ENCODE measurements around the gene HAND2. TPM values are rescaled to one million over a fixed set of nuclear protein-coding genes. Genes with fewer than 3 reads are reported as not detected.

The HAND2 gene
- total RNA-seq, 4 donors from 2014 or later: 20.3 to 77.6 (median 23.7) TPM

DNA sequence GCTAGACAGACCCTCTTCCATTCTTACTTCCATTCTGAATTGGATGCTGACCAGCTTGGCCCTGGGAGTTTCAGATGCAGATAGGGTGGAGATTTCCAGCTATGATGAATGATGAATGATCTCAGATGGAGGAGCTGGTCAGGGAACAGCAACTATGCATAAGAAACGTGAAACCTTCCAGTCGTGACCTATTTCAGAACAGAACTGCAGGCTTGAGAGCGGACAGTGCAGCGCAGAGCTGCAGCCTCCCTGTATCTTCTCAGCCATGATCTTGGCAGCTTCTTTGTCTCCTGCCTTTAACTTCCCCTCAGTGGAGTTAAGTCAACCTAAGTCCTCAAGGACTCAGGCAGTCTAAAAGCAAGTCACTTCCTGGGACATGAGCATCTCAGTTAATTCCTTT is 43.3 kb upstream of the HAND2 start:
- no peaks in the 10 kb centered on the region for H3K36me3 ChIP-seq
- no peaks in the 10 kb centered on the region for H3K27me3 ChIP-seq
- peak overlapping the region; percentile 64 to 65 for H3K27ac ChIP-seq
- intact Hi-C loops (cut with DNase I; ENCODE audit: low total_unique reads): no loop called here
- peak; percentile 39 to 48 for DNase-seq
- H3K4me3 ChIP-seq: no peak overlapping the region
- no peaks in the 10 kb centered on the region for H3K4me1 ChIP-seq
- no peaks in the 10 kb centered on the region for H3K9me3 ChIP-seq
- TF ChIP-seq, protein P1, sequence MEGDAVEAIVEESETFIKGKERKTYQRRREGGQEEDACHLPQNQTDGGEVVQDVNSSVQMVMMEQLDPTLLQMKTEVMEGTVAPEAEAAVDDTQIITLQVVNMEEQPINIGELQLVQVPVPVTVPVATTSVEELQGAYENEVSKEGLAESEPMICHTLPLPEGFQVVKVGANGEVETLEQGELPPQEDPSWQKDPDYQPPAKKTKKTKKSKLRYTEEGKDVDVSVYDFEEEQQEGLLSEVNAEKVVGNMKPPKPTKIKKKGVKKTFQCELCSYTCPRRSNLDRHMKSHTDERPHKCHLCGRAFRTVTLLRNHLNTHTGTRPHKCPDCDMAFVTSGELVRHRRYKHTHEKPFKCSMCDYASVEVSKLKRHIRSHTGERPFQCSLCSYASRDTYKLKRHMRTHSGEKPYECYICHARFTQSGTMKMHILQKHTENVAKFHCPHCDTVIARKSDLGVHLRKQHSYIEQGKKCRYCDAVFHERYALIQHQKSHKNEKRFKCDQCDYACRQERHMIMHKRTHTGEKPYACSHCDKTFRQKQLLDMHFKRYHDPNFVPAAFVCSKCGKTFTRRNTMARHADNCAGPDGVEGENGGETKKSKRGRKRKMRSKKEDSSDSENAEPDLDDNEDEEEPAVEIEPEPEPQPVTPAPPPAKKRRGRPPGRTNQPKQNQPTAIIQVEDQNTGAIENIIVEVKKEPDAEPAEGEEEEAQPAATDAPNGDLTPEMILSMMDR (IDR thresholded peaks at IDR 0.05): no peak
- no peak for TF ChIP-seq POLR2A (IDR thresholded peaks at IDR 0.05)

DNA sequence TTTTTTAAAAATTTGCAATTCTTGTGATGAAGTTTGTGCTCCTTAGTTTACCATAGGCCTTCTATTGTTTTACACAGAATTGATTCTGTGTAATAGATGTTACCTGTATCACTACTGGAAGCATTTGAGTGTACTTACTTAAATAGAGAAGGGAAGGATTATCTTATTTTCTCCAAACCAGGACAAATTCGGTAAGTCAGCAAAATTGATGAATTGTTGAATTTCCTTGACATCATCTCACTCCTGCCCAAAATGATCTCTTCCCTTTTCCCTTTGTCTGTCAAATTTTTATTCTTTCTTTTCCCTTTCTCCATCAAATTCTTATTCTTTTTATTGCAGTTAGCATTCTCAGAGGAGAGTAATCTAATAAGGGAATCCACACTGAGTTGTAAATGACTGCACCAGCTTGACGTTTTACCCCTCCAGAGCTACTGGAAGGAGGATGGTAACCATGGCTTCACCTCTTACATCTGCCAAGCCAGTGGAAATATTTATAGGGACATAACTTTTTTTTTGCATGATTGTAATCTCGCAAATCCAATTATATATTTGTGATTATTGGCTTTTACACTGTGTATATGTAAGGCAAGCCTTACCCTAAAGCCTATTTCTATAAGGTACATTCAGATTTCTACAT is 42.6 kb upstream of the HAND2 start:
- DNase-seq: no peak
- Histone ChIP-seq H3K9me3 (no peaks in the 10 kb centered on the region), H3K27ac (peak overlapping the region; percentile 64 to 65), H3K4me3 (no peak overlapping the region), H3K4me1 (no peaks in the 10 kb centered on the region), H3K36me3 (no peaks in the 10 kb centered on the region), H3K27me3 (no peaks in the 10 kb centered on the region)
- TF ChIP-seq, protein P1 (IDR thresholded peaks at IDR 0.05): no peak
- TF ChIP-seq POLR2A (IDR thresholded peaks at IDR 0.05): no peak
- intact Hi-C loops (cut with DNase I; ENCODE audit: low total_unique reads): no loop called here

DNA sequence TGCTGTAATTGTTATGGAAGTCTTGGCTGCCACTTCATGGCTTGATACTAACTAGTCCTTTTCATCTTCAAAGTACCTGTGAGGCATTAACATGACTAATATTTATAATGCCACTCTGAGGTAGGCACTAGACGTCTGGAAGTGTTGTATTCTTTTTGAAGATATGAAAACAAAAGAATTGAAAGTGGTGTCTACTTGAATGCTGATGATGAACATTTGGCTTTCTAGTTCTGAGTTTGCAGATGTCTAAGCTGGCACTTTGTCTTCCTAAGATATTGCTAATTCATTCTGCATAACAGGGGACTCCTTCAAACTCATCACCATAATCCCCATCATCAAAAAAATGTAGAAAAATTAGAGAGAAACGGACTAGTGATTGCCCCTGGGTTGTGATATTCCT is 41.6 kb upstream of the HAND2 start:
- TF ChIP-seq, protein P1 (IDR thresholded peaks at IDR 0.05): no peak
- TF ChIP-seq POLR2A (IDR thresholded peaks at IDR 0.05): no peak
- Histone ChIP-seq H3K9me3 (no peaks in the 10 kb centered on the region), H3K27me3 (no peaks in the 10 kb centered on the region), H3K36me3 (no peaks in the 10 kb centered on the region), H3K27ac (peak overlapping the region; percentile 64 to 65), H3K4me3 (no peak overlapping the region), H3K4me1 (no peaks in the 10 kb centered on the region)
- intact Hi-C loops (cut with DNase I; ENCODE audit: low total_unique reads): no loop called here
- DNase-seq: no peak

DNA sequence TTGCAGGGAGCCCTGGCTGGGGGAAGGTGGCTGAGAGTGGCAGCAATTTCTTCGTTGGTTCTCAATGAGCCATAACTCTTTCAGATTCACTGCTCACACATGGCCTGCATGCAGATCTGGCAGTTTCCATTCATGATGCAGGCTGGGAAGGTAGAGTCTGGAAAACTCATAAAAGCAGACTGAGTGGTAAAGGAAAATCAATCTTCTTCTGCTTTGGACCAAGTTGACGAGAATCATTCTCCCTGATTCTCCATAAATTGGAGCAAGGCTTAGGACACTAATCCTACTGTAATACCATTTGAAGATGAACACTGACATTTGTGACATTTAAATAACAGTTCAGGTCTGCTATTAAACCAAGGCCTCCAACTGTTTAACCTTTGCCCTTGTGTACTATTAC is 35.3 kb upstream of the HAND2 start:
- H3K27me3 ChIP-seq: no peaks in the 10 kb centered on the region
- H3K36me3 ChIP-seq: no peaks in the 10 kb centered on the region
- no peak overlapping the region for H3K4me3 ChIP-seq
- no peak for DNase-seq
- H3K4me1 ChIP-seq: no peaks in the 10 kb centered on the region
- TF ChIP-seq, protein P1 (IDR thresholded peaks at IDR 0.05): no peak
- TF ChIP-seq POLR2A (IDR thresholded peaks at IDR 0.05): no peak
- no peak overlapping the region for H3K27ac ChIP-seq
- no peaks in the 10 kb centered on the region for H3K9me3 ChIP-seq
- intact Hi-C loops (cut with DNase I; ENCODE audit: low total_unique reads): no loop called here

DNA sequence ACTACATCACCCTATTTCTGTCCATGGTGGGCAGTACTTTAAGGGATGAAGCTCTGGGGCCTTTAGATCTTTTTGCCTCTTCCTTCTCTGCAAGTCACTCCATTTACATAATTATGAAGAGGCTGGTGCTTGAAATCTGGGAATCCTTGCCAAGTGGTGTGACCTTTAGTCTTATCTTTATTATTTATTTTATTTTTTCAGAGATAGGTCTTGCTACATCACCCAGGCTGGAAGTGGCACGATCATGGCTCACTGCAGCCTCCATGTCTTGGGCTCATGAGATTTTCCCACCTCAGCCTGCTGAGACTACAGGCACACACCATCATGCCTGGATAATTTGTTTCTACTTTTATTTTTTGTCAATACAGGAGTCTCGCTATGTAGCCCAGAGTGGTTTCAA is 34.4 kb upstream of the HAND2 start:
- no peaks in the 10 kb centered on the region for H3K4me1 ChIP-seq
- intact Hi-C loops (cut with DNase I; ENCODE audit: low total_unique reads): no loop called here

More for the DNA sequence above, 34.4 kb upstream of the HAND2 start:
- Histone ChIP-seq H3K27me3 (no peaks in the 10 kb centered on the region), H3K36me3 (no peaks in the 10 kb centered on the region), H3K9me3 (no peaks in the 10 kb centered on the region), H3K27ac (no peak overlapping the region), H3K4me3 (no peak overlapping the region)
- no peak for DNase-seq
- TF ChIP-seq, protein P1 (IDR thresholded peaks at IDR 0.05): no peak
- no peak for TF ChIP-seq POLR2A (IDR thresholded peaks at IDR 0.05)
